ENCODE results near the gene MYO15A.

MYO15A gene

GRCh38 chr17:18197535-18198194, 89.1 kb downstream of the MYO15A start:
- TF ChIP-seq POLR2AphosphoS5 (IDR thresholded peaks at IDR 0.05; ENCODE audit: low read depth, low read length): no peak
- no peak for TF ChIP-seq FOXP2 (optimal IDR thresholded peaks at IDR 0.05; ENCODE audit: borderline replicate concordance, extremely low read depth, extremely low read length, insufficient read depth)
- TF ChIP-seq SIN3A (IDR thresholded peaks at IDR 0.05; ENCODE audit: borderline replicate concordance, insufficient read depth, low read length): no peak
- TF ChIP-seq REST (IDR thresholded peaks at IDR 0.05; ENCODE audit: insufficient read depth in 1 of 2, low read depth in 2 of 2, low read length in 2 of 2): no peak
- TF ChIP-seq TAF1 (IDR thresholded peaks at IDR 0.05; ENCODE audit: borderline replicate concordance, insufficient read depth, low read length): no peak

DNA sequence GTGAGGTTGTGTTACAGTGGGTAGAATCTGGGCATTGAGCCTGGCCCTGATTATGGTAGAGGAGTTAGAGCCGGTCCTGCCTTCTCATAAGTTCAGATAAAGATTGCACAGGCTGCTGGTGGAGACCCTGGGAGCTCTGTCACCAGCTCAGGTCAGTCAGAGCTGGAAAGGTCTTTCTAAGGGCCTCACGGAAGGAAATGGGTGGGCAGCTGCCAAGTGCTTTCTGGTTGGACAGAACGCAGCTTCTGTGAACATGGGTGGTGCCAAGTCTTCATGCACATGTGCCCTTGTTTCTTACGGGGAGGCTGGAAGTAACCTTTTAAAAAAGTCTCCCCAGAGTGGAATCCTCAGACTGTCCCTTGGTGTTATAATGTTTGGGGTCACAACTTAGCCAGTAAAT, 90.0 kb downstream of the MYO15A start:
- TF ChIP-seq POLR2AphosphoS5 (IDR thresholded peaks at IDR 0.05; ENCODE audit: low read depth, low read length): no peak
- TF ChIP-seq SIN3A (IDR thresholded peaks at IDR 0.05; ENCODE audit: borderline replicate concordance, insufficient read depth, low read length): no peak
- TF ChIP-seq REST (IDR thresholded peaks at IDR 0.05; ENCODE audit: insufficient read depth in 1 of 2, low read depth in 2 of 2, low read length in 2 of 2): no peak
- no peak for TF ChIP-seq TAF1 (IDR thresholded peaks at IDR 0.05; ENCODE audit: borderline replicate concordance, insufficient read depth, low read length)
- no peak for TF ChIP-seq FOXP2 (optimal IDR thresholded peaks at IDR 0.05; ENCODE audit: borderline replicate concordance, extremely low read depth, extremely low read length, insufficient read depth)

DNA sequence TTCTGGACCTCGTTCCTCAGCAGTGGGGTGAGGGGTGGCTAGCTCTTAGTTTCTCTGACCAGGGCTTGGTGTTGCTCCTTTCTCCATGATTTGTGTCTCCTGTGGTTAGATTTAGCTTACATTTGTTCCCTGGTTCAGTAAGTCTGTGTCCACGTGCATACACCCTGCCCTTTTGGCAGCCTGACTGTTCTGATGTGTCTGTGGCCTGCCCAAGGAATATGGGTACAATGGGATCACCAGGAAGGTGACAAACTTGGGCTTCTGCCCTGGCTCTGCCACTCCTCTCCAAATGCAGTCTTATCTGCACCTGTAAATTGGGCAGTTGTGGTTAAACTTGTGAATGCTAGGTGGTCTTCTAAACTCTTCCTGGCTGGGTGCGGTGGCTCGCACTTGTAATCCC, 92.6 kb downstream of the MYO15A start:
- TF ChIP-seq REST (IDR thresholded peaks at IDR 0.05; ENCODE audit: insufficient read depth in 1 of 2, low read depth in 2 of 2, low read length in 2 of 2): no peak
- no peak for TF ChIP-seq SIN3A (IDR thresholded peaks at IDR 0.05; ENCODE audit: borderline replicate concordance, insufficient read depth, low read length)
- TF ChIP-seq POLR2AphosphoS5 (IDR thresholded peaks at IDR 0.05; ENCODE audit: low read depth, low read length): no peak
- TF ChIP-seq FOXP2 (optimal IDR thresholded peaks at IDR 0.05; ENCODE audit: borderline replicate concordance, extremely low read depth, extremely low read length, insufficient read depth): no peak
- no peak for TF ChIP-seq TAF1 (IDR thresholded peaks at IDR 0.05; ENCODE audit: borderline replicate concordance, insufficient read depth, low read length)

DNA sequence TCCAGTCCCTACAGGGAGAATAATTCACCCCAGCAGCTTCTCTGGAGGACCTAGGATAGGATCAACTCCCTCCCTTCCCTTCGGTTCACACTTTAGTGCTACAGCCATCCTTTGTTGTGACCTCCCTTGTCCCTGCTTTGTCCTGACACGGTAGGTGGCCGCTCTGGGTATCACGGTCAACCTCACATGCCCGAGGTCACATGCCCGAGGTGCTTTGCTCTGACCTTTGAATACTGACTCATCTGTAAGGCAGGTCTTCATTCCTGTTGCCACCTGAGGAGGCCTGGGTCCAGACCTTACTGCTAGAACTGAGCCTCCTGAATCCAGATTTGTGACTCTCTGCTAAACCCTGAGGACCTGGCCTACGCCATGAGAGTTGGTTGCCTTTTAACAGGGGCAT, 94.8 kb downstream of the MYO15A start:
- TF ChIP-seq SIN3A (IDR thresholded peaks at IDR 0.05; ENCODE audit: borderline replicate concordance, insufficient read depth, low read length) (no peak), TAF1 (IDR thresholded peaks at IDR 0.05; ENCODE audit: borderline replicate concordance, insufficient read depth, low read length) (no peak), REST (IDR thresholded peaks at IDR 0.05; ENCODE audit: insufficient read depth in 1 of 2, low read depth in 2 of 2, low read length in 2 of 2) (no peak), FOXP2 (optimal IDR thresholded peaks at IDR 0.05; ENCODE audit: borderline replicate concordance, extremely low read depth, extremely low read length, insufficient read depth) (no peak), POLR2AphosphoS5 (IDR thresholded peaks at IDR 0.05; ENCODE audit: low read depth, low read length) (no peak)

All from PFSK-1 (cell line).